Astrocyte (in vitro differentiated cells and primary cell): ENCODE measurements around the gene MSS51.

Experiments used
- CTCF ChIP-seq: IDR thresholded peaks from 2 replicates; pipeline ENCODE4 v1.5.1; 2011; ENCODE audit warnings: low read depth, mild to moderate bottlenecking, inconsistent platforms, low read length, moderate library complexity; ENCODE audit not compliant: insufficient read depth
- EZH2 ChIP-seq: IDR thresholded peaks from 2 replicates; pipeline ENCODE4 v1.6.1; 2012; ENCODE audit warnings: mild to moderate bottlenecking, low read length, inconsistent platforms; ENCODE audit not compliant: insufficient read depth

- TF ChIP-seq CTCF (no peak), EZH2 (no peak)
Measured at GRCh38 chr10:73448384-73448783, 15.0 kb upstream of the MSS51 start.
